HepG2 (cell line): ENCODE measurements around the gene CASKIN1. TPM values are rescaled to one million over a fixed set of nuclear protein-coding genes. Genes with fewer than 3 reads are reported as not detected.
"Not testable (repeated sequence)": the region's sequence is repeated elsewhere in the genome, so short reads cannot be mapped to it uniquely, and the experiment has no call there.

ENCODE experiments used
- ELF1 ChIP-seq: sonication (generic); formaldehyde crosslinking; IDR thresholded peaks from 2 replicates; pipeline ENCODE4 v1.4.0; 2020; ENCODE audit warnings: missing genetic modification reagents
- POLR2A ChIP-seq, 2 experiments: IDR thresholded peaks; 2 replicates each; pipeline ENCODE4 v1.6.1; 2011; ENCODE audit warnings: low read depth in 2 of 2, low read length in 2 of 2, mild to moderate bottlenecking in 1 of 2, moderate library complexity in 1 of 2; ENCODE audit not compliant: insufficient read depth in 1 of 2
- POLR2G ChIP-seq: fragments of 200-400 bp; formaldehyde crosslinking; IDR thresholded peaks from 2 replicates; pipeline ENCODE4 v1.6.1; 2018; ENCODE audit warnings: mild to moderate bottlenecking, low read depth, low read length, moderate library complexity
- SKI ChIP-seq: fragments of 450-650 bp; IDR thresholded peaks from one replicate; pipeline ENCODE4 v1.6.1; 2018; ENCODE audit warnings: mild to moderate bottlenecking; ENCODE audit not compliant: partially characterized antibody
- SP1 ChIP-seq, 2 experiments: fragments of 450-650 bp in 1 of 2; sonication (generic) in 1 of 2; formaldehyde crosslinking in 1 of 2; IDR thresholded peaks; 2 replicates each; pipeline versions ENCODE4 v1.4.0 to v1.6.1; 2016 to 2020; ENCODE audit warnings: missing genetic modification reagents in 1 of 2
- SP5 ChIP-seq: IDR thresholded peaks from 2 replicates; pipeline ENCODE4 v1.6.1; 2016; ENCODE audit warnings: low read depth, borderline replicate concordance
- ZNF205 ChIP-seq: IDR thresholded peaks from 2 replicates; pipeline ENCODE4 v1.6.1; 2018; ENCODE audit warnings: missing biosample characterization, missing genetic modification reagents
- polyA plus RNA-seq, 8 experiments: library from polyadenylated mRNA; depleted of rRNA in 3 of 8; stranded (reverse) in 7 of 8; unstranded in 1 of 8; fragments of >200 nt; fragmentation: Illumina TruSeq in 4 of 8; extraction: Trizol in 4 of 8; gene quantifications; 2 replicates each; pipeline versions ENCODE4 v1.2.1 to v1.2.3, GENCODE V29; 2011 to 2016; ENCODE audit warnings: low read depth in 4 of 8, missing spikeins in 1 of 8, mixed read lengths in 1 of 8; ENCODE audit not compliant: insufficient read depth in 1 of 8
- total RNA-seq, 5 experiments: library from RNA; depleted of rRNA; stranded (reverse); fragments of >200 nt; fragmentation: Illumina TruSeq; extraction: Trizol; gene quantifications; 2 replicates each; pipeline ENCODE4 v1.2.3, GENCODE V29; 2016; ENCODE audit warnings: low read depth in 1 of 5
- TF ChIP-seq, protein P1 (sequence below): sonication (generic); formaldehyde crosslinking; IDR thresholded peaks from 2 replicates; pipeline ENCODE4 v1.5.0; 2020; ENCODE audit warnings: mild to moderate bottlenecking, missing genetic modification reagents, borderline replicate concordance
- TF ChIP-seq, protein P2 (sequence below): IDR thresholded peaks from 2 replicates; pipeline ENCODE4 v1.6.1; 2016; ENCODE audit warnings: missing compliant biosample characterization, missing genetic modification reagents, borderline replicate concordance
- TF ChIP-seq, protein P3 (sequence below): IDR thresholded peaks from 2 replicates; pipeline ENCODE4 v1.6.1; 2016; ENCODE audit warnings: missing genetic modification reagents, missing compliant biosample characterization
- TF ChIP-seq, protein P4 (sequence below): IDR thresholded peaks from 2 replicates; pipeline ENCODE4 v1.4.0; 2020; ENCODE audit warnings: mild to moderate bottlenecking, missing genetic modification reagents
- TF ChIP-seq, protein P5 (sequence below): fragments of 450-650 bp; IDR thresholded peaks from 2 replicates; pipeline ENCODE4 v1.6.1; 2016
- TF ChIP-seq, protein P6 (sequence below): IDR thresholded peaks from 2 replicates; pipeline ENCODE4 v1.6.1; 2016; ENCODE audit warnings: mild to moderate bottlenecking

Gene CASKIN1
- total and polyA plus RNA-seq, 2 of the 13 experiments (the other 11 are each of a cell fraction or from before 2014, with no cell fraction given), result 1.2 to 2.2 TPM

DNA sequence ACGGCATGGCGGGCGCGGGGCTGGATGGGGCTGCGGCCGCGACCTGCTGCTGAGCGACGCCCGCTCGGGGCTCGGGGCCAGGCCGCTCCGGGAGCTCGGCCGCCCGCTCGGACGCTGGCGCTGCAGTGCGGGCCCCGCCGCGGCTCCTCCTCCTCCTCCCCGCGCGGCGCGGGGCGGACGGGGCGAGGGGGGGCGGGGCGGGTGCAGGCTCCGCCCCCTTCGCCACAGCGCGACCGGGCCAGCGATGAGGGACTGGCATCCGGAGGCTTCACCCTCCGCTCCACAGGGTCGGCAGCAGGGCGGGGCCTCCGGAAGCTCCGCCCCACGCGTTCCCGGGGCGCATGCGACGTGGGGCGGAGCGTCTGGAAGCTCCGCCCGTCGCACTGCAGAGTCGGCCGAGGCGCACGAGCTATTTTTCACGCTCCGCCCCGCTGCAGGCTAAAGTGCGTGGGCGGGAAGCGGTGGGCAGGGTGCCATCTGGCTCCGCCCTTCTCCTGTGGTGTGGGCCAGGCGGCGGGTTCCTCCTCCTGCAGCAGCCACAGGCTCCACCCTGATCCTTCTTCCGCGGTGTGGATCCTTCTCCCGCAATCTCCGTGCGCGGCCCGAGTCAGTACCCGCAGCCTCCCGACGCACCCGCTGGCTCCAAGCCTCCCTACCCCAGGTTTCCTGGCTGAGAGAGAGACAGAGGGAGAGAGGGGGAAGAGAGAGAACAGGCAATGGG, 60.5 kb downstream of the CASKIN1 start, which contains the start of gene PKD1 (continued):
- TF ChIP-seq, protein P1, sequence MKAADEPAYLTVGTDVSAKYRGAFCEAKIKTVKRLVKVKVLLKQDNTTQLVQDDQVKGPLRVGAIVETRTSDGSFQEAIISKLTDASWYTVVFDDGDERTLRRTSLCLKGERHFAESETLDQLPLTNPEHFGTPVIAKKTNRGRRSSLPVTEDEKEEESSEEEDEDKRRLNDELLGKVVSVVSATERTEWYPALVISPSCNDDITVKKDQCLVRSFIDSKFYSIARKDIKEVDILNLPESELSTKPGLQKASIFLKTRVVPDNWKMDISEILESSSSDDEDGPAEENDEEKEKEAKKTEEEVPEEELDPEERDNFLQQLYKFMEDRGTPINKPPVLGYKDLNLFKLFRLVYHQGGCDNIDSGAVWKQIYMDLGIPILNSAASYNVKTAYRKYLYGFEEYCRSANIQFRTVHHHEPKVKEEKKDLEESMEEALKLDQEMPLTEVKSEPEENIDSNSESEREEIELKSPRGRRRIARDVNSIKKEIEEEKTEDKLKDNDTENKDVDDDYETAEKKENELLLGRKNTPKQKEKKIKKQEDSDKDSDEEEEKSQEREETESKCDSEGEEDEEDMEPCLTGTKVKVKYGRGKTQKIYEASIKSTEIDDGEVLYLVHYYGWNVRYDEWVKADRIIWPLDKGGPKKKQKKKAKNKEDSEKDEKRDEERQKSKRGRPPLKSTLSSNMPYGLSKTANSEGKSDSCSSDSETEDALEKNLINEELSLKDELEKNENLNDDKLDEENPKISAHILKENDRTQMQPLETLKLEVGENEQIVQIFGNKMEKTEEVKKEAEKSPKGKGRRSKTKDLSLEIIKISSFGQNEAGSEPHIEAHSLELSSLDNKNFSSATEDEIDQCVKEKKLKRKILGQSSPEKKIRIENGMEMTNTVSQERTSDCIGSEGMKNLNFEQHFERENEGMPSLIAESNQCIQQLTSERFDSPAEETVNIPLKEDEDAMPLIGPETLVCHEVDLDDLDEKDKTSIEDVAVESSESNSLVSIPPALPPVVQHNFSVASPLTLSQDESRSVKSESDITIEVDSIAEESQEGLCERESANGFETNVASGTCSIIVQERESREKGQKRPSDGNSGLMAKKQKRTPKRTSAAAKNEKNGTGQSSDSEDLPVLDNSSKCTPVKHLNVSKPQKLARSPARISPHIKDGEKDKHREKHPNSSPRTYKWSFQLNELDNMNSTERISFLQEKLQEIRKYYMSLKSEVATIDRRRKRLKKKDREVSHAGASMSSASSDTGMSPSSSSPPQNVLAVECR, result peak; percentile 22; the same call in 1 of the 2 replicates
- TF ChIP-seq, protein P2, sequence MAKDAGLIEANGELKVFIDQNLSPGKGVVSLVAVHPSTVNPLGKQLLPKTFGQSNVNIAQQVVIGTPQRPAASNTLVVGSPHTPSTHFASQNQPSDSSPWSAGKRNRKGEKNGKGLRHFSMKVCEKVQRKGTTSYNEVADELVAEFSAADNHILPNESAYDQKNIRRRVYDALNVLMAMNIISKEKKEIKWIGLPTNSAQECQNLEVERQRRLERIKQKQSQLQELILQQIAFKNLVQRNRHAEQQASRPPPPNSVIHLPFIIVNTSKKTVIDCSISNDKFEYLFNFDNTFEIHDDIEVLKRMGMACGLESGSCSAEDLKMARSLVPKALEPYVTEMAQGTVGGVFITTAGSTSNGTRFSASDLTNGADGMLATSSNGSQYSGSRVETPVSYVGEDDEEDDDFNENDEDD (CRISPR knock-in tag), result peak; percentile 47; the same call in 1 of the 2 replicates
- TF ChIP-seq, protein P3, sequence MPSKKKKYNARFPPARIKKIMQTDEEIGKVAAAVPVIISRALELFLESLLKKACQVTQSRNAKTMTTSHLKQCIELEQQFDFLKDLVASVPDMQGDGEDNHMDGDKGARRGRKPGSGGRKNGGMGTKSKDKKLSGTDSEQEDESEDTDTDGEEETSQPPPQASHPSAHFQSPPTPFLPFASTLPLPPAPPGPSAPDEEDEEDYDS (CRISPR knock-in tag), result peak; percentile 64; the same call in 1 of the 2 replicates
- TF ChIP-seq, protein P4, sequence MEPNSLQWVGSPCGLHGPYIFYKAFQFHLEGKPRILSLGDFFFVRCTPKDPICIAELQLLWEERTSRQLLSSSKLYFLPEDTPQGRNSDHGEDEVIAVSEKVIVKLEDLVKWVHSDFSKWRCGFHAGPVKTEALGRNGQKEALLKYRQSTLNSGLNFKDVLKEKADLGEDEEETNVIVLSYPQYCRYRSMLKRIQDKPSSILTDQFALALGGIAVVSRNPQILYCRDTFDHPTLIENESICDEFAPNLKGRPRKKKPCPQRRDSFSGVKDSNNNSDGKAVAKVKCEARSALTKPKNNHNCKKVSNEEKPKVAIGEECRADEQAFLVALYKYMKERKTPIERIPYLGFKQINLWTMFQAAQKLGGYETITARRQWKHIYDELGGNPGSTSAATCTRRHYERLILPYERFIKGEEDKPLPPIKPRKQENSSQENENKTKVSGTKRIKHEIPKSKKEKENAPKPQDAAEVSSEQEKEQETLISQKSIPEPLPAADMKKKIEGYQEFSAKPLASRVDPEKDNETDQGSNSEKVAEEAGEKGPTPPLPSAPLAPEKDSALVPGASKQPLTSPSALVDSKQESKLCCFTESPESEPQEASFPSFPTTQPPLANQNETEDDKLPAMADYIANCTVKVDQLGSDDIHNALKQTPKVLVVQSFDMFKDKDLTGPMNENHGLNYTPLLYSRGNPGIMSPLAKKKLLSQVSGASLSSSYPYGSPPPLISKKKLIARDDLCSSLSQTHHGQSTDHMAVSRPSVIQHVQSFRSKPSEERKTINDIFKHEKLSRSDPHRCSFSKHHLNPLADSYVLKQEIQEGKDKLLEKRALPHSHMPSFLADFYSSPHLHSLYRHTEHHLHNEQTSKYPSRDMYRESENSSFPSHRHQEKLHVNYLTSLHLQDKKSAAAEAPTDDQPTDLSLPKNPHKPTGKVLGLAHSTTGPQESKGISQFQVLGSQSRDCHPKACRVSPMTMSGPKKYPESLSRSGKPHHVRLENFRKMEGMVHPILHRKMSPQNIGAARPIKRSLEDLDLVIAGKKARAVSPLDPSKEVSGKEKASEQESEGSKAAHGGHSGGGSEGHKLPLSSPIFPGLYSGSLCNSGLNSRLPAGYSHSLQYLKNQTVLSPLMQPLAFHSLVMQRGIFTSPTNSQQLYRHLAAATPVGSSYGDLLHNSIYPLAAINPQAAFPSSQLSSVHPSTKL (CRISPR knock-in tag), result peak; percentile 24; the same call in 1 of the 2 replicates
- TF ChIP-seq, protein P5, sequence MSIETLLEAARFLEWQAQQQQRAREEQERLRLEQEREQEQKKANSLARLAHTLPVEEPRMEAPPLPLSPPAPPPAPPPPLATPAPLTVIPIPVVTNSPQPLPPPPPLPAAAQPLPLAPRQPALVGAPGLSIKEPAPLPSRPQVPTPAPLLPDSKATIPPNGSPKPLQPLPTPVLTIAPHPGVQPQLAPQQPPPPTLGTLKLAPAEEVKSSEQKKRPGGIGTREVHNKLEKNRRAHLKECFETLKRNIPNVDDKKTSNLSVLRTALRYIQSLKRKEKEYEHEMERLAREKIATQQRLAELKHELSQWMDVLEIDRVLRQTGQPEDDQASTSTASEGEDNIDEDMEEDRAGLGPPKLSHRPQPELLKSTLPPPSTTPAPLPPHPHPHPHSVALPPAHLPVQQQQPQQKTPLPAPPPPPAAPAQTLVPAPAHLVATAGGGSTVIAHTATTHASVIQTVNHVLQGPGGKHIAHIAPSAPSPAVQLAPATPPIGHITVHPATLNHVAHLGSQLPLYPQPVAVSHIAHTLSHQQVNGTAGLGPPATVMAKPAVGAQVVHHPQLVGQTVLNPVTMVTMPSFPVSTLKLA, result peak; percentile 60
- TF ChIP-seq SP1 (IDR thresholded peaks at IDR 0.05), result not testable (repeated sequence)
- peak; percentile 84 for TF ChIP-seq SP1 (CRISPR knock-in tag; IDR thresholded peaks at IDR 0.05)
- TF ChIP-seq, protein P6, sequence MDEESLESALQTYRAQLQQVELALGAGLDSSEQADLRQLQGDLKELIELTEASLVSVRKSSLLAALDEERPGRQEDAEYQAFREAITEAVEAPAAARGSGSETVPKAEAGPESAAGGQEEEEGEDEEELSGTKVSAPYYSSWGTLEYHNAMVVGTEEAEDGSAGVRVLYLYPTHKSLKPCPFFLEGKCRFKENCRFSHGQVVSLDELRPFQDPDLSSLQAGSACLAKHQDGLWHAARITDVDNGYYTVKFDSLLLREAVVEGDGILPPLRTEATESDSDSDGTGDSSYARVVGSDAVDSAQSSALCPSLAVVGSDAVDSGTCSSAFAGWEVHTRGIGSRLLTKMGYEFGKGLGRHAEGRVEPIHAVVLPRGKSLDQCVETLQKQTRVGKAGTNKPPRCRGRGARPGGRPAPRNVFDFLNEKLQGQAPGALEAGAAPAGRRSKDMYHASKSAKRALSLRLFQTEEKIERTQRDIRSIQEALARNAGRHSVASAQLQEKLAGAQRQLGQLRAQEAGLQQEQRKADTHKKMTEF (CRISPR knock-in tag), result peak; percentile 26; the same call in 1 of the 2 replicates
- TF ChIP-seq SKI, result peak; percentile 16
- TF ChIP-seq ELF1, result peak; percentile 50
- peak; percentile 53; the same call in 1 of the 2 replicates for TF ChIP-seq POLR2G
- TF ChIP-seq POLR2A (IDR thresholded peaks at IDR 0.05; ENCODE audit: insufficient read depth in 1 of 2, low read depth in 2 of 2, low read length in 2 of 2), result peak in 1 of 2 experiments; percentile 58; a peak in 2 of 4 replicates
- 0 out of 2 replicates have a peak, but pooled peaks have one; percentile 17 for TF ChIP-seq ZNF205
- peak; percentile 73 for TF ChIP-seq SP5 (CRISPR knock-in tag)
